ENCODE measurements around the gene CANX. TPM values are rescaled to one million over a fixed set of nuclear protein-coding genes. Genes with fewer than 3 reads are reported as not detected.

Gene CANX
- total and polyA plus RNA-seq, 9 of the 15 experiments (the other 6 are each of a cell fraction or from before 2014, with no cell fraction given), result 155 to 893 (median 589) TPM

GRCh38 chr5:179696603-179697002 lies 2.2 kb upstream of the CANX start (continued):
- no peak for TF ChIP-seq E2F6 (IDR thresholded peaks at IDR 0.05; ENCODE audit: borderline replicate concordance in 1 of 2, extremely low read depth in 1 of 2, insufficient read depth in 1 of 2, insufficient read length in 1 of 2, low read depth in 1 of 2, low read length in 1 of 2, poor library complexity in 1 of 2, severe bottlenecking in 1 of 2)
- TF ChIP-seq FIP1L1 (IDR thresholded peaks at IDR 0.05; ENCODE audit: low read depth, low read length, poor library complexity, severe bottlenecking), result no peak

- 75% methylated on average over 2 of the region's 2 CpGs for WGBS (ENCODE audit: insufficient coverage, low coverage, missing lambda C conversion rate)
- Histone ChIP-seq H4K20me1 (replicated peaks; ENCODE audit: control insufficient read depth, insufficient read depth, low read length) (peaks cover 5% of the 10 kb centered on the region; the same call in 1 of the 2 replicates), H3K9ac (ENCODE audit: insufficient read depth in 1 of 2, low read depth in 2 of 2, low read length in 2 of 2) (peak overlapping the region; percentile 69 to 94; a peak in 3 of 4 replicates), H2AFZ (ENCODE audit: low read depth, low read length) (no peak overlapping the region), H3K9me1 (ENCODE audit: control insufficient read depth, insufficient read depth, low read length) (no peaks in the 10 kb centered on the region), H3K4me2 (ENCODE audit: insufficient read depth, low read length) (peak overlapping the region; percentile 88; the same call in 1 of the 2 replicates), H3K27me3 (ENCODE audit: control insufficient read depth in 2 of 2, insufficient read depth in 2 of 2, low read length in 2 of 2) (no peaks in the 10 kb centered on the region), H3K4me3 (peak overlapping the region; percentile 86; the same call in 1 of the 2 replicates), H3K36me3 (ENCODE audit: control insufficient read depth, insufficient read depth, low read length) (peaks cover 12% of the 10 kb centered on the region; the same call in 2 of the 3 replicates), H3K9me3 (replicated peaks; ENCODE audit: control insufficient read depth, insufficient read depth, low read depth, low read length) (no peaks in the 10 kb centered on the region), H3K27ac (ENCODE audit: extremely low read depth, low read depth, low read length) (peak overlapping the region; percentile 98), H3K79me2 (ENCODE audit: control insufficient read depth, insufficient read depth, low read length) (peaks cover 48% of the 10 kb centered on the region), H3K4me1 (replicated peaks in 1 of 2; ENCODE audit: control insufficient read depth in 2 of 2, insufficient read depth in 2 of 2, low read length in 2 of 2) (peaks cover 16 to 36% of the 10 kb centered on the region in 2 experiments)
- ATAC-seq (no peak), DNase-seq (ENCODE audit: extremely low read depth in 1 of 4, low spot score in 3 of 4) (no peak), FAIRE-seq (no peak)
- no TSS peak for BruUV-seq (replicated peaks)
- ChIA-PET POLR2A (interaction anchor here (0.6 to 2.0 kb wide), 6 partner anchors 15 to 202 kb away, joined by 3 to 5 read pairs (median 4); partner anchors contain the start of gene HNRNPH1), CTCF (ENCODE audit: low intra/inter-chr PET ratio) (no interaction called here)
- intact Hi-C loops (cut with micrococcal nuclease) (no loop called here), in situ Hi-C loops (cut with MboI) (no loop called here)
- TF ChIP-seq ZNF121 (CRISPR knock-in tag; conservative IDR thresholded peaks at IDR 0.05) (peak; percentile 62), CTBP1 (IDR thresholded peaks at IDR 0.05; ENCODE audit: borderline replicate concordance) (no peak)
Measured at GRCh38 chr5:179697108-179697507, 1.7 kb upstream of the CANX start.
